Stimulated activated CD8-positive, alpha-beta memory T cell treated with anti-CD3 and anti-CD28 coated beads, Interleukin-15, amount 100 ng/mL, for 48 hours (primary cell): ENCODE data around the gene CCDC57.
A peak's percentile ranks its signal among the peaks of the same experiment; 100 is the strongest.

Experiments
- DNase-seq, 2 donors: peaks; one replicate each; pipeline ENCODE4 v3.0.0-alpha.2; 2020; ENCODE audit warnings: low read depth in 2 of 2

The CCDC57 gene

GRCh38 chr17:82062984-82063368 lies 149.7 kb downstream of the CCDC57 start:
- no peak for DNase-seq

GRCh38 chr17:82062076-82062983 lies 150.3 kb downstream of the CCDC57 start:
- no peak for DNase-seq

- DNase-seq = no peak
Measured at GRCh38 chr17:82061047-82061925, 151.4 kb downstream of the CCDC57 start.

DNA sequence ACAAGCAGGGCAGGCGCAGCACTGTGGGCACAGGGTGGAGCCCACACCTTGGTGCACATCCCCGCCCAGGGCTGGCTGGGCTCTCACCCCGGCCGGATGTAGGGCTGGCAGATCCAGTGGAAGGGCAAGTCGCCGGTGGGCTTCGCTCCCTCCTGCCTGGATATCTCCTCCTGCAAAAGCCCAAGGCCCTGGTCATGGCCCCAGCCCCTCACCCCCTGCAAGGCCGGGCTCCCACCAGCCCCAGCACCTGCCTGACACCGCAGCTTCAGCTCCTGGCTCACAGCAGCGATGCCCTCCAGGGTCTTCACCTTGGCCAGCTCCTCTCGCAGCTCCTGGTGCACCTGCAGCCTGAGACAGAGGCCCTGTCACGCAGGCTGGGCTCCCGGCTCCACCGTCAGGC lies 152.0 kb downstream of the CCDC57 start:
- no peak for DNase-seq

- no peak for DNase-seq
Measured at GRCh38 chr17:82060001-82060380, 152.7 kb downstream of the CCDC57 start.

- DNase-seq = no peak
Measured at GRCh38 chr17:82059272-82060000, 153.2 kb downstream of the CCDC57 start.

- no peak for DNase-seq
Measured at GRCh38 chr17:82058855-82059249, 153.8 kb downstream of the CCDC57 start.

GRCh38 chr17:82058230-82058854 lies 154.3 kb downstream of the CCDC57 start:
- DNase-seq = no peak

DNA sequence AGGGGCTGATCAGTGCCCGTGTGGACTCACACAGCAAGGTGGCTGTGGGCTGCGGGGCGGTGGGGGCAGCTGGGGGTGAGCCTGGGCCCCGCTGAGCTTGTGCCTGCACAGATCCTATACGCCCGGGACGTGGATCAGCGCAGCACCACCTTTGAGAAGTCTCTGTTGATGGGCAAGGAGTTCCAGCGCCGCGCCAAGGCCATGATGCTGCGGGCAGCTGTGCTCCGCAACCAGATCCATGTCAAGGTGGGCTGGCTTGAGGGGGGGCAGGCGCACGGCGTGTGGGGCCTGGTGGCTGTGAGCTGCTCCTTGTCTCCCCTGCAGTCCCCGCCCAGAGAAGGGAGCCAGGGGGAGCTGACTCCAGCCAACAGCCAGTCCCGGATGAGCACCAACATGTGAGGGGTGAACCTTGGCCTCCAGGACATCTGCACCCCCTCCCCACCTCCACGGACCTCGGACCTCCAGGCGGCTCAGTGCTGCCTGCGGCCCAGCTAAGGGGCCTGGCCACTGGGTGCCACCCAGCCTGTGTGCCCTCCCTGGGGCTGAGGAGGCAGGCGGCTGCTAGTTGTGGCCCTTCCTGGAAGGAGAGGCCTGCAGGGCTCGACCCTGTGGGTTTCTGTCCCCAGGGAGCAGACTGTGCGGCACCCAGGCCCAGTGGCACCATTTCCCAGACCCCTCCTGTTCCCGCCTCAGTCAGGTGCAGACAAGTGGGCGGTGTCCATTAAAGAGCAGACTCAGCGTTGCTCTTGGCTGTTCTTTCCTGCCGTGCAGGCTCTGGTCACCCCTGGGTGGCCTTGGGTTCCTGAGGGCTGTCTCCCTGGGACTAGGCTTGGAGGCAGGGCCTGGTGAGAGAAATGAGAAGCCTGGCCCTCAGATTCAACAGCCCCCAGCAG lies 155.7 kb downstream of the CCDC57 start:
- DNase-seq = no peak

DNA sequence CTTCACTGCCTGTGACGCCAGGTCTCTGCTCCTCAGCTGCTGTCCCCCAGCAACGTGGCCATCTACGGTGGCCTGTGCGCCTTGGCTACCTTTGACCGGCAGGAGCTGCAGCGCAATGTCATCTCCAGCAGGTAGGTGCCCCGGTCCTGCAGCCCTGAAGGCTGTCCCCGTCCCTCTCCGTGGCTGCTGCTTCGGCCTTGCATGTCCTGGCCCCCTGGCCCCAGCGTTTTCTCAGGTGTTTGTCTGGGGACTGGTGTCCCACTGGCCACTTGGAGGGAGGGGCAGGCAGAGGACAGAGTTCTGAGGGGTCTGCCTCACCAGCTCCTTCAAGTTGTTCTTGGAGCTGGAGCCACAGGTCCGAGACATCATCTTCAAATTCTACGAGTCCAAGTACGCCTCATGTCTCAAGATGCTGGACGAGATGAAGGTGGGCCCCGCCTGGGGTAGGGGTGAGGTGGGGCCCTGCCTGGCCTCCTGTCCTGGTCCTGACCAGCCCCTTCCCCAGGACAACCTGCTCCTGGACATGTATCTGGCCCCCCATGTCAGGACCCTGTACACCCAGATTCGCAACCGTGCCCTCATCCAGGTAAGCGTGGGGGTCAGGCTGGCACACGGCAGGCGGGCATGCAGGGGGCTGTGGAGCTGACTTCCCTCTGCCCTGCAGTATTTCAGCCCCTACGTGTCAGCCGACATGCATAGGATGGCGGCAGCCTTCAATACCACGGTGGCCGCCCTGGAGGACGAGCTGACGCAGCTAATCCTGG lies 156.5 kb downstream of the CCDC57 start:
- DNase-seq = no peak

- DNase-seq = no peak
Measured at GRCh38 chr17:82055023-82055964, 157.3 kb downstream of the CCDC57 start.

DNA sequence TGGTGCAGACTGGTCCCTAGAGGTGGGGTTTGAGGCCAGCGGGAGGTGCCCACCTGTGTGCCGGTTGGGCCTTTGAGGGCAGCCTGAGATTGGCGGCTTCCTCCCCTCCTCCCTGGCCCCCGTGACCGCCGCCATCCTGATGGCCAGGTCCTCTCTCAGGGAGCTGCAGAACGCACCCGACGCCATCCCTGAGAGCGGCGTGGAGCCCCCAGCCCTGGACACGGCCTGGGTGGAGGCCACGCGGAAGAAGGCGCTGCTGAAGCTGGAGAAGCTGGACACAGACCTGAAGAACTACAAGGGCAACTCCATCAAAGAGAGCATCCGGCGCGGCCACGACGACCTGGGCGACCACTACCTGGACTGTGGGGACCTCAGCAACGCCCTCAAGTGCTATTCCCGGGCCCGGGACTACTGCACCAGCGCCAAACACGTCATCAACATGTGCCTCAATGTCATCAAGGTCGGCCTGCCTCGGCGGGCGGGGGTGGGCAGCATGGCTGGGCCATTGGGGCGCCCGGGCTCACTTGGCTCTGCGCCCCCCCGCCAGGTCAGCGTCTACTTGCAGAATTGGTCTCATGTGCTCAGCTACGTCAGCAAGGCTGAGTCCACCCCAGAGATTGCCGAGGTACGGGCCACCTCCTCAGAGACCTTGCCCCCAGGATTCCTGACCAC lies 158.2 kb downstream of the CCDC57 start:
- DNase-seq = no peak

DNA sequence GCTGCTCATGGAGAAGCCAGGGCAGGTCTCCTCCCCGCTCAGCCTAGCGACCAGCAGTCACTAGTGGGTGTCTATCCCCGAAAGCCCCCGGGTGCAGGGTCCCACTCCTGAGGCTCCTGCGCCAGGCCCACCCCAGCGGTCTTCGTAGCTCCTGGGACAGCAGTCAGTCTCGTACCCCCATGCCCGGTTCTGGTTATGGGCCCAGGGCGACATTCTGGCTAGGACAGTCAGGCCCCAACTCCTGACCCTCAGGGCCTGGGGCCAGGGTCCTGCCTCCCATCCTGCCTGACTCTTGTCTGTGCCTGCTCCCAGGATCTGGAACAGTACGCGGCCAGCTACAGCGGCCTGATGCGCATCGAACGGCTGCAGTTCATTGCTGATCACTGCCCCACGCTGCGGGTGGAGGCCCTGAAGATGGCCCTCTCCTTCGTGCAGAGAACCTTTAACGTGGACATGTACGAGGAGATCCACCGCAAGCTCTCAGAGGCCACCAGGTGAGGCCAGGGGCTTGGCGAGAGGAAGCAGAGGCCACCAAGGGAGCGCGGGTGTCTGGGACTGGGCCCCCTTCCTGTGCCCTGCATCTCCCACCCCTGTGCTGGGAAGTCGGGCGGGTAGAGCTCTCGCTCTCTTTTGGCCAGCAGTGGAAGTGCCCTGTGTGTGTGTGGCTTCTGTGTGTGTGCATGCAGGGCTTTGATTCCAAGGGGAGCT lies 158.9 kb downstream of the CCDC57 start:
- no peak for DNase-seq

GRCh38 chr17:82053130-82053529 lies 159.5 kb downstream of the CCDC57 start:
- no peak for DNase-seq

DNA sequence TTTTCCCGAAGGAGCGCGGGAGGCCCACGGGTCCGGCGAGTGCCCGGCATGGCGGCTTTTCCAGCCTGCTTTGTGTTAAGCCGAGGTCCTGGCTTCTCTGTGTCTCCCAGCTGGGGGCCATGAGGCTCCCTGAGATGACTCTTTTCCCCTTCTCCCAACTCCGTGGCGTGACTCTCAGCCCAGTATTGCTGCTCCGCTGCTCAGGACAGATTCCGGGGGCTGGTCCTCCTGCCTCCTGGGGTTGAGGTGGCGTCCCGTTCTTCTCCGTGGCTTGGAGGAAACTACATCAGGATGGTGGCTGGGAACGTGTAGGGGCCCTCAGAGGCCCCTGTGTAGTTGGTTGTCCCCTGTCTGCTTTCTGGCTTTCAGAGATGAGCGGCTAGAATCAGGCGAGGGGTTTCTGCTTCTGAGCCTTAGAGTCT lies 160.0 kb downstream of the CCDC57 start:
- DNase-seq = no peak

GRCh38 chr17:82051776-82052637 lies 160.6 kb downstream of the CCDC57 start, which contains the start of the genes GPS1 and RFNG:
TSS of gene GPS1 (plus strand) at chr17:82051898. CDS start at chr17:82051932, 34 bp downstream.
TSS of gene RFNG (minus strand) at chr17:82051811. CDS start at chr17:82051766, 45 bp downstream.
- DNase-seq = peak; percentile 80
